ENCODE results near the gene VWA8. TPM values are rescaled to one million over a fixed set of nuclear protein-coding genes. Genes with fewer than 3 reads are reported as not detected.
A peak's percentile ranks its signal among the peaks of the same experiment; 100 is the strongest.

VWA8 gene
- polyA plus RNA-seq, 1 of the 3 experiments (the other 2 are of a cell fraction), result 5.5 TPM

DNA sequence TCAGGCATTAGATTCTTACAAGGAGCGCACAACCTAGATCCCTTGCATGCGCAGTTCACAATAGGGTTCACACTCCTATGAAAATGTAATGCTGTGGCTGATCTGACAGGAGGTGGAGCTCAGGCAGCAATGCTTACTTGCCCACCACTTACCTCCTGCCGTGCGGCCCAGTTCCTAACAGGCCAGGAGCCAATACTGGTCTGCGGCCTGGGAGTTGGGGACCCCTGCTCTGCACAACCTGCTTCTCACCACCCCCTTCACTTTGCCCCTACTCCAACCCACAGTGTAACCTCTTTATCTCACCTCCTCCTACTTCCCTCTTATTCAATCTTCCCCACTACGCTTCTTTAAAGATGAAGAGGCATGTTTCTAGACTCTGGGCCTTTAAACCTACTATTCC is 263.3 kb downstream of the VWA8 start:
- peaks cover 3 to 5% of the 10 kb centered on the region in 2 experiments for H3K36me3 ChIP-seq (replicated peaks in 1 of 2; ENCODE audit: control insufficient read depth in 1 of 2, insufficient read depth in 2 of 2, low read length in 1 of 2)
- H3K4me2 ChIP-seq, result no peak overlapping the region
- no peak overlapping the region for H3K4me3 ChIP-seq (ENCODE audit: low read depth in 2 of 2, low read length in 1 of 2)
- H3K9ac ChIP-seq, result no peak overlapping the region
- H2AFZ ChIP-seq (ENCODE audit: low read depth), result no peak overlapping the region
- H3F3A ChIP-seq (replicated peaks; ENCODE audit: insufficient read depth), result peaks cover 37% of the 10 kb centered on the region
- WGBS (ENCODE audit: low lambda C conversion rate), result 100% methylated on average over 4 of the region's 6 CpGs
- H4K20me1 ChIP-seq (ENCODE audit: insufficient read depth), result no peaks in the 10 kb centered on the region
- CTCF ChIA-PET, result no interaction called here
- no peaks in the 10 kb centered on the region for H3K27me3 ChIP-seq (ENCODE audit: insufficient read depth)
- no peaks in the 10 kb centered on the region for H3K9me2 ChIP-seq
- no peaks in the 10 kb centered on the region for H3K79me2 ChIP-seq (ENCODE audit: insufficient read depth)
- H3K4me1 ChIP-seq (ENCODE audit: control insufficient read depth in 1 of 2, insufficient read depth in 2 of 2, low read depth in 1 of 2, low read length in 1 of 2), result peaks cover 18 to 33% of the 10 kb centered on the region in 2 experiments
- DNase-seq, result no peak
- TF ChIP-seq EZH2phosphoT487 (IDR thresholded peaks at IDR 0.05; ENCODE audit: borderline replicate concordance, low read depth) (no peak), MAX (IDR thresholded peaks at IDR 0.05; ENCODE audit: low read depth) (no peak), IRF3 (IDR thresholded peaks at IDR 0.05; ENCODE audit: low read depth, low read length) (no peak), RAD21 (IDR thresholded peaks at IDR 0.05; ENCODE audit: low read length) (no peak), POLR2AphosphoS5 (IDR thresholded peaks at IDR 0.05; ENCODE audit: low read depth, low read length) (no peak), FOSL2 (IDR thresholded peaks at IDR 0.05; ENCODE audit: borderline replicate concordance, low read depth) (no peak), JUND (IDR thresholded peaks at IDR 0.05) (no peak), SMC3 (IDR thresholded peaks at IDR 0.05; ENCODE audit: low read depth, low read length) (no peak), NRF1 (IDR thresholded peaks at IDR 0.05; ENCODE audit: low read depth, low read length) (no peak), GABPA (IDR thresholded peaks at IDR 0.05; ENCODE audit: low read depth) (no peak), FOXJ3 (CRISPR knock-in tag; IDR thresholded peaks at IDR 0.05) (no peak)
- TF ChIP-seq, protein P1, sequence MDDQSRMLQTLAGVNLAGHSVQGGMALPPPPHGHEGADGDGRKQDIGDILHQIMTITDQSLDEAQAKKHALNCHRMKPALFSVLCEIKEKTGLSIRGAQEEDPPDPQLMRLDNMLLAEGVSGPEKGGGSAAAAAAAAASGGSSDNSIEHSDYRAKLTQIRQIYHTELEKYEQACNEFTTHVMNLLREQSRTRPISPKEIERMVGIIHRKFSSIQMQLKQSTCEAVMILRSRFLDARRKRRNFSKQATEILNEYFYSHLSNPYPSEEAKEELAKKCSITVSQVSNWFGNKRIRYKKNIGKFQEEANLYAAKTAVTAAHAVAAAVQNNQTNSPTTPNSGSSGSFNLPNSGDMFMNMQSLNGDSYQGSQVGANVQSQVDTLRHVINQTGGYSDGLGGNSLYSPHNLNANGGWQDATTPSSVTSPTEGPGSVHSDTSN (IDR thresholded peaks at IDR 0.05), result no peak
- POLR2A ChIA-PET, result no interaction called here
- H3K9me3 ChIP-seq, result no peaks in the 10 kb centered on the region
- no peak overlapping the region for H3K27ac ChIP-seq (ENCODE audit: low read depth in 2 of 2, low read length in 1 of 2)

DNA sequence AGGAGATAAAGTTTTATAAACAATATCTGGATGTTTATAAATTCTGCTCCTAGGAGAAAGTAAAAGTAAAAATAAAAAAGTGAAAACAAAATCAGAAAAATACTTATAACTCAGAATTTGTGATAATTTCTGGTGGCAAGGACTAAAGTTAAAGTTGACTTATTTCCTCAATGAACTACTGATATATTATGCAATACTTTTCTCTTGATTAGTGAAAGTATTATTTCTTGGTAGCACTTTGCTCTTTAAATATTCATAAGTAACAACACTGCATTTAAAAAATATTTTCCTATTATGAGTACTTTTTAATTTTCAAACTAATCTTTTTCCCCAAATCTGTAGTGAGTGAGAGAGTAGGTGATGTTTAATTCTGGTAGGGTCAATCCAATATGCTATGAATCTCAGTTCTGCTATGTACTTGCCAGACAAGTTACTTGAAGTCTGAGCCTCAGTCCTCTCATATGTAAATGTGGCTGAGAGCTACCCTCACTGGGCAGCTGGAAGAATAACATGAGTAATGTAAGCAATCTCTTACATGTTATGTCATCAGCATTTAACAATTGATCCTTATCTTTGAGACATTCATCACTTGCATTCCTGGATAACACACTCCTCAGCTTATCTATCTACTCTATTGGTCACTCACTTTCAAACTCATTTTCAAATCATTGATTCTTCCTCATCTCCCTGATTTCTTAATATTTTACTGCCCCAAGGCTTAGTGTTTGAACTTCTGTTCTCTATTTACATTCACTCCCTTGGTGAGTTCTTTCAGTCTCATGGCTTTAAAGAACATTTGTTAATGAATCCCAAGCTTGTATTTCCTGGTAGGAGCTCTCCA is 264.5 kb downstream of the VWA8 start:
- H3K4me1 ChIP-seq (ENCODE audit: control insufficient read depth in 1 of 2, insufficient read depth in 2 of 2, low read depth in 1 of 2, low read length in 1 of 2), result peaks cover 8 to 22% of the 10 kb centered on the region in 2 experiments
- no peaks in the 10 kb centered on the region for H3K27me3 ChIP-seq (ENCODE audit: insufficient read depth)
- H4K20me1 ChIP-seq (ENCODE audit: insufficient read depth), result no peaks in the 10 kb centered on the region
- no peaks in the 10 kb centered on the region for H3K79me2 ChIP-seq (ENCODE audit: insufficient read depth)
- CTCF ChIA-PET, result no interaction called here
- peaks cover 7 to 13% of the 10 kb centered on the region in 2 experiments for H3K36me3 ChIP-seq (replicated peaks in 1 of 2; ENCODE audit: control insufficient read depth in 1 of 2, insufficient read depth in 2 of 2, low read length in 1 of 2)
- no peaks in the 10 kb centered on the region for H3K9me3 ChIP-seq
- no peak overlapping the region for H3K4me3 ChIP-seq (ENCODE audit: low read depth in 2 of 2, low read length in 1 of 2)
- no peak overlapping the region for H3K4me2 ChIP-seq
- peak overlapping the region; percentile 34; the same call in 1 of the 2 replicates for H3K9ac ChIP-seq
- H3K27ac ChIP-seq (ENCODE audit: low read depth in 2 of 2, low read length in 1 of 2), result peak overlapping the region in 1 of 2 experiments; percentile 90; a peak in 2 of 4 replicates
- no peak for DNase-seq
- no peaks in the 10 kb centered on the region for H3K9me2 ChIP-seq
- POLR2A ChIA-PET, result no interaction called here
- peaks cover 35% of the 10 kb centered on the region for H3F3A ChIP-seq (replicated peaks; ENCODE audit: insufficient read depth)
- no peak overlapping the region for H2AFZ ChIP-seq (ENCODE audit: low read depth)
- TF ChIP-seq POLR2AphosphoS5 (IDR thresholded peaks at IDR 0.05; ENCODE audit: low read depth, low read length) (peak; percentile 46; the same call in 1 of the 2 replicates), CTCF (IDR thresholded peaks at IDR 0.05) (no peak), IRF3 (IDR thresholded peaks at IDR 0.05; ENCODE audit: low read depth, low read length) (no peak), TEAD4 (IDR thresholded peaks at IDR 0.05; ENCODE audit: borderline replicate concordance, insufficient read depth) (peak; percentile 61; the same call in 1 of the 2 replicates), REST (IDR thresholded peaks at IDR 0.05; ENCODE audit: low read depth, low read length) (no peak), EZH2phosphoT487 (IDR thresholded peaks at IDR 0.05; ENCODE audit: borderline replicate concordance, low read depth) (no peak), FOSL2 (IDR thresholded peaks at IDR 0.05; ENCODE audit: borderline replicate concordance, low read depth) (peak; percentile 49; the same call in 1 of the 2 replicates)
